Heart left ventricle (tissue), 16 donors: ENCODE measurements around the gene NCOA1. TPM values are rescaled to one million over a fixed set of nuclear protein-coding genes. Genes with fewer than 3 reads are reported as not detected.

ENCODE experiments used
- ATAC-seq, 4 donors: fragments of 200-7000 bp; cut with Tn5 transposase; one replicate each; pipeline ENCODE4 v1.9.1; 2020 to 2022; ENCODE audit warnings: moderate library complexity in 4 of 4, mild to moderate bottlenecking in 3 of 4, moderate number of reproducible peaks in 1 of 4
- DNase-seq, 5 donors: peaks; one replicate each; pipeline ENCODE4 v3.0.0-alpha.2; 2020
- H3K27ac ChIP-seq, 12 donors: fragments of 200-600 bp; sonication (generic) in 4 of 12; one replicate each; pipeline versions ENCODE4 v1.5.0 to v1.8.0; 2016 to 2022; ENCODE audit warnings: mild to moderate bottlenecking in 2 of 12
- H3K27me3 ChIP-seq, 9 donors: fragments of 200-600 bp; sonication (generic) in 2 of 9; one replicate each; pipeline versions ENCODE4 v1.5.1 to v1.8.0; 2016 to 2022; ENCODE audit warnings: mild to moderate bottlenecking in 3 of 9
- H3K36me3 ChIP-seq, 9 donors: fragments of 200-600 bp; sonication (generic) in 2 of 9; one replicate each; pipeline versions ENCODE4 v1.5.0 to v1.8.0; 2018 to 2022; ENCODE audit warnings: mild to moderate bottlenecking in 2 of 9
- H3K4me1 ChIP-seq, 12 donors: fragments of 200-600 bp; sonication (generic) in 4 of 12; one replicate each; pipeline versions ENCODE4 v1.5.0 to v1.8.0; 2016 to 2022; ENCODE audit warnings: mild to moderate bottlenecking in 3 of 12
- H3K4me3 ChIP-seq, 12 donors: fragments of 200-600 bp; sonication (generic) in 4 of 12; one replicate each; pipeline versions ENCODE4 v1.5.0 to v1.8.0; 2017 to 2022; ENCODE audit warnings: mild to moderate bottlenecking in 9 of 12, moderate library complexity in 4 of 12
- H3K9me3 ChIP-seq, 12 donors: fragments of 200-600 bp; sonication (generic) in 4 of 12; one replicate each; pipeline versions ENCODE4 v1.5.0 to v1.8.0; 2016 to 2022; ENCODE audit warnings: mild to moderate bottlenecking in 1 of 12
- CTCF ChIP-seq, 12 donors: fragments of 200-600 bp; sonication (generic) in 4 of 12; IDR thresholded peaks; one replicate each; pipeline versions ENCODE4 v1.5.0 to v1.8.0; 2018 to 2022; ENCODE audit warnings: antibody characterized with exemption in 12 of 12, mild to moderate bottlenecking in 5 of 12
- POLR2A ChIP-seq, 2 donors: fragments of 450-650 bp; IDR thresholded peaks; one replicate each; pipeline ENCODE4 v1.6.1; 2017; ENCODE audit warnings: antibody characterized with exemption in 2 of 2, mild to moderate bottlenecking in 2 of 2, moderate library complexity in 2 of 2
- WGBS, 4 donors: extraction: QIAGEN DNeasy Blood & Tissue Kit in 2 of 4; methylation state at CpG; one replicate each; pipeline versions ENCODE4 v1.1.5 to v1.1.7; 2013 to 2018; 5-methylcytosine and 5-hydroxymethylcytosine counted together
- intact Hi-C, 10 donors: fragments of 100-400 bp; cut with DNase I; formaldehyde crosslinking; loops; one replicate each; pipeline versions ENCODE4 v1.11.1 to v1.14.2; 2022
- polyA plus RNA-seq, 2 donors: library from polyadenylated mRNA; stranded (reverse); fragments of 200-250 nt; gene quantifications; one replicate each; pipeline ENCODE4 v1.2.3, GENCODE V29; 2013
- total RNA-seq, 9 donors: library from RNA; depleted of rRNA in 2 of 9; stranded (reverse); fragments of >200 nt in 2 of 9; fragmentation: NEBNext Ultra II Directional in 3 of 9; extraction: Animal tissue kit (Norgen Biotek cat#: 25700) in 3 of 9; gene quantifications; one replicate each; pipeline versions ENCODE4 v1.1.0 to v1.2.4, GENCODE V29; 2016 to 2023
- donor health status: ischemic (EF 13 %, LVEDD 7.1; RV severe dilation, severe dysfunction).
- donor health status: healthy with polysubstance abuse.
- donor health status: DM: no; HTN: yes; CAD: no.
- donor health status: DM: no; HTN: no; CAD: no.
- donor health status: ischemic (EF 25% LVEDD 6.9; RV normal size, moderate dysfunction).
- donor health status: ischemic (EF 25% LVEDD 5.7; RV mildly dilated, moderate dysfunction).
- donor health status: healthy.
- donor health status: DM: yes; HTN: yes; CAD: no.
- donor health status: ischemic (EF 35%, LVEDD 5.7; RV mildly dilated, moderate dysfunction).
- donor health status: nonischemic (EF 11% LVEDD 7.7; RV severe dilation, severe dysfunction).
- donor health status: DM: yes; HTN: yes; CAD: no.
- donor health status: PGD.
- donor health status: ischemic (EF 29% LVEDD 5.4; RV normal size, mild dysfunction).
- donor health status: nonischemic (EF 23%, LVEDD 6.1; RV moderate dilation, normal function).

NCOA1 gene
- total and polyA plus RNA-seq, 11 donors = 8.5 to 42.3 (median 32.4) TPM

- TF ChIP-seq CTCF (IDR thresholded peaks at IDR 0.05) = no peak
- no peak for TF ChIP-seq POLR2A (IDR thresholded peaks at IDR 0.05)
- ATAC-seq (no peak), DNase-seq (no peak)
- intact Hi-C loops = no loop called here
- Histone ChIP-seq H3K36me3 (peaks cover 0 to 21% (median 13%) of the 10 kb centered on the region in 9 donors), H3K4me1 (peaks cover 0 to 15% (median 10%) of the 10 kb centered on the region in 12 donors), H3K27me3 (no peaks in the 10 kb centered on the region), H3K4me3 (no peak overlapping the region), H3K27ac (no peak overlapping the region), H3K9me3 (peaks cover 0 to 9% (median 0%) of the 10 kb centered on the region in 12 donors)
- WGBS, 4 donors = 93 to 100% (median 98%) methylated on average over 1 of the region's 1 CpG
These were observed 79.2 kb downstream of the NCOA1 start for GRCh38 chr2:24570225-24570624.

DNA sequence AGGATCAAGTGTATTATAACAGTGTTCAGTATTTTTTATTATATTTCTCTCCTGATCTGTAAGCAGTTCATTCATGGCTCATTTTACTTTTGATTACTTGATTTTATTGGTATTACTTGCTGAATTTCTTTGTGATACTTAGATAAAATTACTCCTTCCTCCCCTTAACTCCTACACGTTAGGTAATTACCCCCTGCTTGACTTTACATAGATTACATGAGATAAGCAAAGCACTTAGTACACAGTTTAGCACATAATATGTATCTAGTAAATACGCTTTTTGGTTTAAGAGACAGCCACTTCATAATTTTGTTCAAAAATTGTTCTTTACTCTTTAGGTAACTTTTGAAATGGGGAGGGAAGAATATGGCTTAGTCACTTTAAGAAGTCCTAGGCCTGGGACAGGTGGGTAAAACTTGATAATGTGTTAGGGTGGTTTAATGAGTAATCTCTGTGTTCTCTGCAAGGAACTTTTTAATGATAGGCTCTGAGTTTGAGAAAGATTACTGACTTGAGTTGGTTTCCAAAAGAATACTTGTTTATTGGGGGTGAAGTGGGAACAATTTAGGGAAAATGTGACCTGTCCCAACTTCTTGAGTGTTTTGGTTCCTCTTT, 80.9 kb downstream of the NCOA1 start:
- Histone ChIP-seq H3K4me1 (peaks cover 0 to 27% (median 12%) of the 10 kb centered on the region in 12 donors), H3K9me3 (no peaks in the 10 kb centered on the region), H3K27me3 (no peaks in the 10 kb centered on the region), H3K4me3 (no peak overlapping the region), H3K27ac (no peak overlapping the region), H3K36me3 (peaks cover 0 to 4% (median 0%) of the 10 kb centered on the region in 9 donors)
- intact Hi-C loops = no loop called here
- ATAC-seq = no peak
- DNase-seq = no peak
- TF ChIP-seq POLR2A (IDR thresholded peaks at IDR 0.05) (no peak), CTCF (IDR thresholded peaks at IDR 0.05) (no peak)
- 79 to 83% (median 79%) methylated on average over 2 of the region's 2 CpGs for WGBS, 4 donors

DNA sequence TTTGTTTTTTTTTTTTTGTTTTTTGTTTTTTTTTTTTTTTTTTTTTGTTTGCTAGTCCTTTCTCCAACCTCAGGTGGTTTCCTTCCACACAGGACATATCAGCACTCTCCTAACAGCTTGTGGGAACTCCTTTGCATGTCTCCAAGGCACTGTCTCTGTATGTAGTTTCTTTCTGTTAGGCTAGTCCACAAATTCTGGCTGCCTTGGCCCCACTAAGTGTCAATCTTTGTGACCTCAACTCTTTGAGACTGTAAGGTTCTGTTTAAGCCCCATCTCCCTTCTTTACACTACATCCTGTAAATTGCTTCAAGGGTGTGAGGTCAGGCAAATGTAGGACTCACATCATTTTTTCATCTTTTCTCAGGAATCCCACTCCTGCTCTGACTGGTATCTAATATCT, 85.1 kb downstream of the NCOA1 start:
- DNase-seq = no peak
- TF ChIP-seq POLR2A (IDR thresholded peaks at IDR 0.05) (no peak), CTCF (IDR thresholded peaks at IDR 0.05) (no peak)
- H3K9me3 ChIP-seq = no peaks in the 10 kb centered on the region
- no peaks in the 10 kb centered on the region for H3K27me3 ChIP-seq
- no peak overlapping the region for H3K27ac ChIP-seq
- H3K4me3 ChIP-seq = no peak overlapping the region
- no peaks in the 10 kb centered on the region for H3K36me3 ChIP-seq
- peaks cover 0 to 47% (median 17%) of the 10 kb centered on the region in 12 donors for H3K4me1 ChIP-seq
- no peak for ATAC-seq
- intact Hi-C loops = no loop called here

GRCh38 chr2:24576617-24577016, 85.6 kb downstream of the NCOA1 start:
- Histone ChIP-seq H3K9me3 (no peaks in the 10 kb centered on the region), H3K36me3 (no peaks in the 10 kb centered on the region), H3K4me1 (peaks cover 0 to 47% (median 18%) of the 10 kb centered on the region in 12 donors), H3K4me3 (no peak overlapping the region), H3K27ac (no peak overlapping the region), H3K27me3 (no peaks in the 10 kb centered on the region)
- TF ChIP-seq POLR2A (IDR thresholded peaks at IDR 0.05) (no peak), CTCF (IDR thresholded peaks at IDR 0.05) (no peak)
- DNase-seq (no peak), ATAC-seq (no peak)
- intact Hi-C loops = no loop called here
- WGBS, 4 donors = 90 to 98% (median 93%) methylated on average over 1 of the region's 1 CpG
